Measurements from ENCODE around the gene RSPO3. TPM values are rescaled to one million over a fixed set of nuclear protein-coding genes. Genes with fewer than 3 reads are reported as not detected.

Gene RSPO3
- total RNA-seq (1 to 10 TPM; 1.4 to 1.6 TPM), polyA plus RNA-seq (1 to 10 TPM; 1.6 to 3.5 TPM)

- H3K27ac ChIP-seq (ENCODE audit: low read depth in 1 of 2, low read length in 2 of 2) = peak within 1 kb of the TSS; percentile 28 to 69
- no peaks in the 10 kb centered on the region for H3K9me3 ChIP-seq (ENCODE audit: control insufficient read depth in 4 of 4, low read length in 3 of 4)
- under 1% methylated on average over 63 of the region's 63 CpGs for WGBS
- H3K36me3 ChIP-seq (ENCODE audit: control insufficient read depth in 4 of 4, insufficient read depth in 3 of 4, low read depth in 1 of 4, low read length in 3 of 4) = no peaks in the 10 kb centered on the region
- DNase-seq (ENCODE audit: low spot score) = no peak
- TF ChIP-seq RAD21 (IDR thresholded peaks at IDR 0.05) (no peak), FOXA1 (IDR thresholded peaks at IDR 0.05) (no peak), HNF4A (conservative IDR thresholded peaks at IDR 0.05) (no peak), JUND (IDR thresholded peaks at IDR 0.05) (no peak), SP1 (IDR thresholded peaks at IDR 0.05) (no peak), YY1 (IDR thresholded peaks at IDR 0.05) (no peak), EGR1 (IDR thresholded peaks at IDR 0.05; ENCODE audit: low read depth in 2 of 2) (no peak), REST (IDR thresholded peaks at IDR 0.05) (no peak), TAF1 (conservative IDR thresholded peaks at IDR 0.05) (no peak)
- peak within 1 kb of the TSS in 2 of 3 donors; percentile 60 to 70 for H3K4me3 ChIP-seq (ENCODE audit: low read depth in 1 of 3, low read length in 3 of 3)
- H3K27me3 ChIP-seq (ENCODE audit: control insufficient read depth in 4 of 4, insufficient read depth in 4 of 4, low read length in 3 of 4) = peaks cover 2 to 23% (median 5%) of the 10 kb centered on the region in 4 donors
- no peak within 1 kb of the TSS for H3K9ac ChIP-seq (ENCODE audit: low read depth in 1 of 2, low read length in 2 of 2)
- H3K4me1 ChIP-seq (ENCODE audit: control insufficient read depth in 4 of 4, insufficient read depth in 4 of 4, low read length in 3 of 4) = peaks cover 10 to 29% (median 20%) of the 10 kb centered on the region in 4 donors
Measured at GRCh38 chr6:127118298-127119101, at the start of gene RSPO3. RSPO3 (plus strand) TSS chr6:127118671; CDS start chr6:127119193, 522 bp downstream.

GRCh38 chr6:127069659-127070279, 48.7 kb upstream of the RSPO3 start:
- H3K4me3 ChIP-seq (ENCODE audit: low read depth in 1 of 3, low read length in 3 of 3) = no peak overlapping the region
- H3K27ac ChIP-seq (ENCODE audit: low read depth in 1 of 2, low read length in 2 of 2) = no peak overlapping the region
- H3K4me1 ChIP-seq (ENCODE audit: control insufficient read depth in 4 of 4, insufficient read depth in 4 of 4, low read length in 3 of 4) = no peaks in the 10 kb centered on the region
- no peaks in the 10 kb centered on the region for H3K9me3 ChIP-seq (ENCODE audit: control insufficient read depth in 4 of 4, low read length in 3 of 4)
- WGBS = 53% methylated on average over 3 of the region's 3 CpGs
- peaks cover 0 to 8% (median 2%) of the 10 kb centered on the region in 4 donors for H3K27me3 ChIP-seq (ENCODE audit: control insufficient read depth in 4 of 4, insufficient read depth in 4 of 4, low read length in 3 of 4)
- H3K36me3 ChIP-seq (ENCODE audit: control insufficient read depth in 4 of 4, insufficient read depth in 3 of 4, low read depth in 1 of 4, low read length in 3 of 4) = peaks cover 0 to 2% (median 0%) of the 10 kb centered on the region in 4 donors
- TF ChIP-seq MAX (IDR thresholded peaks at IDR 0.05) = no peak
- no peak for TF ChIP-seq YY1 (IDR thresholded peaks at IDR 0.05)
- no peak for TF ChIP-seq HNF4G (IDR thresholded peaks at IDR 0.05)
- TF ChIP-seq FOXA2 (IDR thresholded peaks at IDR 0.05) = no peak
- no peak for TF ChIP-seq EGR1 (IDR thresholded peaks at IDR 0.05; ENCODE audit: low read depth in 2 of 2)
- TF ChIP-seq RXRA (IDR thresholded peaks at IDR 0.05) = no peak
- peak; percentile 68 to 76 for TF ChIP-seq RAD21 (IDR thresholded peaks at IDR 0.05)
- TF ChIP-seq JUND (IDR thresholded peaks at IDR 0.05) = no peak
- peak; percentile 42 for TF ChIP-seq CTCF (IDR thresholded peaks at IDR 0.05; ENCODE audit: low read depth, low read length, missing input control)
- TF ChIP-seq HNF4A (conservative IDR thresholded peaks at IDR 0.05) = no peak
- TF ChIP-seq ATF3 (IDR thresholded peaks at IDR 0.05) = no peak
- no peak for TF ChIP-seq GABPA (IDR thresholded peaks at IDR 0.05 in 1 of 2, conservative IDR thresholded peaks at IDR 0.05 in 1 of 2)
- H3K9ac ChIP-seq (ENCODE audit: low read depth in 1 of 2, low read length in 2 of 2) = no peak overlapping the region
- DNase-seq (ENCODE audit: low spot score) = no peak
